ENCODE data around the gene GRIN1.

Gene GRIN1

GRCh38 chr9:137189297-137190295 lies 50.6 kb downstream of the GRIN1 start:
- in situ Hi-C loops (cut with MboI; ENCODE audit: low sequenced_read_pairs): no loop called here

DNA sequence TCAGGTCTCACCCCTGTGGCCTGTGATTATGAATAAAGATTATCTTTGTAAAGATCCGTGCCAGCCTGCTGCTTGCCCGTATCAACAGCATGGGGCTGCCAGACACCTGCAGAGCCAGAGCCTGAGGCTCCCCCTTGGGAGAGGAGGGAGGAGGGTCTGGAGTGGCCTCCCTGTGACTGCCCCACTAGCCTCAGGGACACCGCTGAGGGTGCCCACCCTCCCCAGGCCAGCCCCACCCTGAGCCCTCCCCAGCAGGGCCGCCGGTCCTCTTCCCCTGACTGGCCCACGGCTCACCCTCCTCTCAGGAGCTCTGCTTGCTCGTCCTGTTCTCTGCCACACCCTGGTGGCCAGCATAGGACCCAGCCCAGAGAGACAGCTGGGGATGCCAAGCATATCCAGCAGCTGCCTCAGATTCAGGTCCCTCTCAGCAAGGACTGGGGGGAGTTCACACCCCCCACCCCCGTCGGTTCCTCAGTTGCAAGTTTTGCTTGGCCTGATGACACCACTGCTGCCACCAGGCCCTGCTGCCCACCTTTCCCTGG lies 51.4 kb downstream of the GRIN1 start:
- in situ Hi-C loops (cut with MboI; ENCODE audit: low sequenced_read_pairs): no loop called here

DNA sequence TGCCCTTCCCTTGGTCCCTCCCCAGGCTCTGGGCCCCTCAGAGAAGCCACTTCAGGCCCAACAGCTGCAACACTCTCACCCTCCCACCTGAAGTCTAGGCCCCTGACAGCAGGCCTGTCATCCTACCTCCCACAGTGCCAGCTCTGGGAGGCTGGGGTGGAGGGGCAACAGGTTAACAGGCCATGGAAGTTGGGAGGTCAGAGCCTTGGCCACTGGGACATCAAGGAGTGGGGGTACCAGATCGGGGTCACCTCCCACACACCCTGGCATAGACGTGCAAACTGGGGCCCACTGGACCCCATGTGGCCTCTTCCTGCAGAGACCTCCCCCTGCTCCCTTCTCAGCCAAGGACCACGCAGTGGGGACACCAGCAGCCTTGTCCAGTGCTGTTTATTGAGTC lies 52.3 kb downstream of the GRIN1 start:
- in situ Hi-C loops (cut with MboI; ENCODE audit: low sequenced_read_pairs): no loop called here

DNA sequence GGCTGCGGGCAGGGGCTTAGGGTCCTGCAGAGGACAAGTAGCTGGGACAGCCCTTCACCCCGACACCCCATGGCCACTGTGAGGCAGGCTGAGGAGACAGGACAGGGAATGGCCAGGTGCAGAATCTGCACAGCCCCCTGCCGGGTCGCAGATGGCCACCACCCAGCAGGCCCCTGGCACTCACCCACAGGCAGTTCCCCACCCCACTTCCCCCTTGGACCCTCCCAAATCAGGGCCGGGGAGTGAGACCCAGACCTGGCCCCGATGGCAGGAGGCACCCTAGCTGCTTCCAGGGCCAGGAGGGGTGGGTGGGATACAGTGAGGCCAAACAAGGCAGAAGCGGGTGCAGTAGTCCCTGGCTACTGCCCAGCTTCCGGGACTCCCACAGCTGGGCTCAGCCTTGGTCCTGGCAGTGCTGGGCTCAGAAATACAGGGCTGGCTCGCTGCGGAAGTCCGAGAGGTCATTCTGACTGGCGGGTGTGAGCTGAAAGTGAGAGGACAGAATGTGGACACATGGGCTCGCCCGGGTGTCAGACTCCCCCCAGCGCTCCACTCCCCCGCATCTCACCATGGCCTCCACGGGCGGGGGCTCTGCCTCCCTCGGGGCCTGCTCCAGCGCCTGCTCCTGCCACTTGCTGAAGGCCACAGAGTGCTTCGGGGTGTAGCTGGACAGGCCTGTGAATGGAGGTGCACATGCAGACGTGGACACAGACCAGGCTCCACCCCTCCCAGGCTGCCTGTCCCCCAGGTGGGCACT lies 52.9 kb downstream of the GRIN1 start:
- in situ Hi-C loops (cut with MboI; ENCODE audit: low sequenced_read_pairs): no loop called here

DNA sequence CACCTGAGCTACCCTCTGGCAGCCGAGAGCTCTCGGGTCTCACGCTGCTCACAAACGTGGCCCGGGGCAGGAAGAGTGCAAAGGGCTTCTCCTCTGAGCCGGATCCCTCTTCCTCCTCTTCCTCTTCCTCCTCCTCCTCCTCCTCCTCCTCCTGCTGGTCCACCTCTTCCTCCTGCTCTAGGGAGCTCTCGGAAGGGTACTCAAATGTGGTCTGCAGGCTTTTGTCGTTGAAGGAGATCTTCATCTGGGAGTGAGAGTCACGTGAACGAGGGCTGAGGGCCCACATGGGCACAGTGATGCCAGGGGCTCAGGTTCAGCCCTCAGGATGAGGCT lies 53.5 kb downstream of the GRIN1 start:
- in situ Hi-C loops (cut with MboI; ENCODE audit: low sequenced_read_pairs): no loop called here

DNA sequence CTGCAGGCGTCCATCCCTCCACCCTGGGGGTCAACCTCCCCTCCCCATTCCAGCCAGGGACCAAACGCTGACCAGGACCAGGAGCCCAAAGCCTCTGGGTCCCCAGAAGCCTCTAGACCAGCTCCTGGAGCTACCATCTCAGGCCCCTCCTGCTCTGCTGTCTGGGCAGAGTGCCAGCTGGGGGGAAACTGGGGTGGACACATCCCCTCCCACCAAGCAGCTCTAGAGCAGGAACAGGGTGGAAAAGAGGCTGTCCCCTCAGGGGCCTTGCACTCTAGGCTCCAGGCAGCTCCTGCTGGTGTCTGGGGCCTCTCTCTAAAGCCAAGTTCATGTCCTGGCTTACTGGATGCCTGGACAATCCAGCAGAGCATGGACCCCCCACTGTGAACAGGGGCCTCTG lies 53.9 kb downstream of the GRIN1 start:
- in situ Hi-C loops (cut with MboI; ENCODE audit: low sequenced_read_pairs): no loop called here

DNA sequence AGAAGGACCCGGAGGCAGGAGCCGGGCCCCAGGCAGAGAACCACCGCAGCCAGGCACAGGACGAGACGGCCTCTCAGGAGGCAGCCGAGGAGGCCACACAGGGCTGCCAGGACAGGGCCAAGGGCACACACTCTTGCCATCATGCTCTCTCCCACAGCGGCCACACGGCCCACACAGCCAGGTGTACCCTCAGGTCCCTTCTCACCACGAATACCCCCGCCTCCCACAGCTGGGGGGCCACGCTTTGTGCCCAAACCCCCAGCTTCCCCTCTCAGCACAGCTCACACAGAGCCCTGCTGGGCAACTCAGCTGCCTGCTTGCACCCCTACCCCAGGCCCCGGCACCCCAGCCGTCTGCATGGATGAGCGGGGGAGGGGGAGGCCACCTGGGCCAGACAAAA lies 54.8 kb downstream of the GRIN1 start:
- in situ Hi-C loops (cut with MboI; ENCODE audit: low sequenced_read_pairs): no loop called here

DNA sequence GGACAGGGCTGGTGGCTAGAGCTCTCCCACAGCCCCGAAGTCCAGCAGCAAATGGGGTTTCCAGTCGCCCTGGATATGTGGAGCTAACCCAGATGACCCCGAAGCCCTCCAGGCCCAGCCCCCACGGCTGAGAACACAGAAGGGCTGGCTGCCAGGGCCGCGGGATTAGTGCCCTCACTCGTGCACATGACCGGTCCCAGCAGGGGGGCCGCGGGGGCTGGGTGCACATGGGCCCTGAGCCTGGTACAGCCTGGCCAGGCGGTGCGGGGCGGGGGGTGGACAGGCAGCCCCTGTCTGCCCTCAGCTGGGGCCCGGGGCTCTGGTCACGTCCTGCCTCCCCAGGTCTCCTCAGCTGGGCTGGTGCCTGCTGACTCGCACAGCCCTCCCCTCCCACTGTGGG lies 55.4 kb downstream of the GRIN1 start:
- in situ Hi-C loops (cut with MboI; ENCODE audit: low sequenced_read_pairs): no loop called here

DNA sequence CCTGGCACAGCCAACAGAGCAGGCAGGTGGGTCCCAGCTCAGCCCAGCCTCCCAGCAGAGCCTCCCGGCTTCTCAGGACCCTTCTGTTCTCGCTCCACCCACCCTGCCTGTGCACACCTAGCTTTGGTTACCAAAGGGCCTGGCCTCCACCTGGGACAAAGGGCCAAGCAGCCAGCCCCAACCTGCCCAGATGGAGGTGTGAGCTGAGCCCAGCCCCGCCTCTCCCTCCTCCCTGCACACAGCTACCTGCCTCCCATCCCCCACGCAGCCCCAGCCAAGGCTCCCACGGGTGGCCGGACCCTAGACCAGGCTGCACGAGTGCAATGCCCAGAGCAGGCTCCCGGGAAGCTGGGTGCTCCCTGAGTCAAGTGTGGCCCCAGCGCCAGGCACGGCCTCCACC lies 56.0 kb downstream of the GRIN1 start:
- in situ Hi-C loops (cut with MboI; ENCODE audit: low sequenced_read_pairs): no loop called here

- in situ Hi-C loops (cut with MboI; ENCODE audit: low sequenced_read_pairs): no loop called here
These were observed 56.7 kb downstream of the GRIN1 start for GRCh38 chr9:137195525-137196220.

- in situ Hi-C loops (cut with MboI; ENCODE audit: low sequenced_read_pairs): no loop called here
These were observed 59.3 kb downstream of the GRIN1 start for GRCh38 chr9:137198051-137198901.

DNA sequence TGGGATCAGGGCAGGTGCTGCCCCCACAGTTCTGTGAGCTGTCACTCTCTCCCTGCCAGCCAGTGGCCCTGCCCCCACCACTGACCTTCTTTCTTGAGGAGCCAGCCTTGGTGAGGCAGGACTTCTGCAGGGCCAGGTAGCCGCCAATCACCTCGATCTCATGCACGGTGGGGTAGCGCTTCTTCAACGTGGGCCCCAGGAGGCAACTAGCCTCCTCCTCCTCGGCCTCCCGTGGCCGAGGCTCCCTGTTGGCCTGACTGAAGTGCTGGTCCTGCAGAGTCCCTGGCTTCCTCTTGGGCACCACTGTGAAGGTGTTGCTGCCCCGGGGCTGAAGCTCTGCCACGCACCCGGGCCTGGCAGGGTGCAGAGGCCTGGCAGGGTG lies 59.9 kb downstream of the GRIN1 start:
- in situ Hi-C loops (cut with MboI; ENCODE audit: low sequenced_read_pairs): no loop called here

GRCh38 chr9:137199411-137200121 lies 60.6 kb downstream of the GRIN1 start:
- in situ Hi-C loops (cut with MboI; ENCODE audit: low sequenced_read_pairs): no loop called here

GRCh38 chr9:137200311-137201204 lies 61.6 kb downstream of the GRIN1 start, which contains the start of gene TPRN:
Gene TPRN, minus strand, starts transcription at chr9:137200741. Its CDS starts 30 bp downstream, at chr9:137200711.
- in situ Hi-C loops (cut with MboI; ENCODE audit: low sequenced_read_pairs): no loop called here

DNA sequence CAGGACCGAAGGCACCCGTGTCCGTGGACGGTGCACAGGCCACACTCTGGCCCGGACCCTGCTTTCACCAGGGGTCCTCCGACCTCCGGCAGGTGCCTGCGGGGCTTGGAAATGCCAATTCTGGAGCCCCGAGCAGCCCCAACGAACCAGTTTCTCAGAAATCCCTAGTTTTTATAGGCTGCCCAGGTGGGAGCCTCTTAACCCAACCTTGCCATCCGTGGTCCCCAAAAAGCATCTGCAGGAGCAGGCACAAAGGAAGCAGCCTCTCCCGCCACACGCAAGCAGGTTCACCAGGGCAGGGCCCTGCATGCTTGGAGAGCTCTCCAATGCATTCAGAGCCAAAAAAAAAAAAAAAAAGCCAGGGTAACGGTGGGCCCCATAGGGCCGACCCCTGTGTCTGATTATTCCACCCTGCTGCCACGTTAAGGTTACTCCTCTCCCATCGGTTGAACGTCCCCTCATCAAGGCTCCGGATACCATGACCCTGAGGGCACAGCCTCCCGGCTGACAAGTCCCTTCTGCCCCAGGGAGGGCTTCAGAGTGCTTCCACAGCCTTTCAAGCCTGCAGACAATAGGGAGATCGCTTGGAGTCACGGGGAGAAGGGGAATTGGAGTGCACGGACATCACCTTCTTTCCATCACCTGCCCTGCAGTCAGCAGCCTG lies 62.4 kb downstream of the GRIN1 start:
- in situ Hi-C loops (cut with MboI; ENCODE audit: low sequenced_read_pairs): no loop called here

DNA sequence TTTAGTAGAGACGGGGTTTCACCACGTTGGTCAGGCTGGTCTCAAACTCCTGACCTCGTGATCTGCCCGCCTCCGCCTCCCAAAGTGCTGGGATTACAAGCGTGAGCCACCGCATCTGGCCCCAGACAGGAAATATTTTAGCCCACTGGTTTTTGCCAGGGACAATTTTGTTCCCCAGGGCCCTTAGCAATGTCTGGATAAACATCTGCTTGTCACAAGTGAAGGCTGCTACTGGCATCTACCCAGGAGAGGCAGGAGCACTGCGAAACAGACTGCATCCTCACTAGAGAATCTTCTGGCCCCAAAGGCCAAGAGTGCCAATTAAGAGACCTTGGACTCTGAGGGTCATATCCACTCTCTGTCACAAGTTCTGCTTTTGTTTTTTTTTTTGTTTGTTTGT lies 64.0 kb downstream of the GRIN1 start:
- in situ Hi-C loops (cut with MboI; ENCODE audit: low sequenced_read_pairs): no loop called here

DNA sequence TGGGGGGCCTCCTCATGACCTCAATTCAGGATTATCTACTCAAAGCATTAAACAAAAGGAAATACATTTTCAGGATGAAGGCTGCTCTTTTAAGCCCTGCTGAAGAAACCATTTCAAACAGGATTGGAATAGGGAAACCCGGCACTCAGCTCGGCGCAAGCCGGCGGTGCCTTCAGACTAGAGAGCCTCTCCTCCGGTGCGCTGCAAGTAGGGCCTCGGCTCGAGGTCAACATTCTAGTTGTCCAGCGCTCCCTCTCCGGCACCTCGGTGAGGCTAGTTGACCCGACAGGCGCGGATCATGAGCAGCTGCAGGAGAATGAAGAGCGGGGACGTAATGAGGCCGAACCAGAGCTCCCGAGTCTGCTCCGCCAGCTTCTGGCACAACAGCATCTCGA lies 65.8 kb downstream of the GRIN1 start:
- in situ Hi-C loops (cut with MboI; ENCODE audit: low sequenced_read_pairs): no loop called here

All from hTERT RPE-1 (cell line).